Measurements from ENCODE around the gene ACOXL.

DNA sequence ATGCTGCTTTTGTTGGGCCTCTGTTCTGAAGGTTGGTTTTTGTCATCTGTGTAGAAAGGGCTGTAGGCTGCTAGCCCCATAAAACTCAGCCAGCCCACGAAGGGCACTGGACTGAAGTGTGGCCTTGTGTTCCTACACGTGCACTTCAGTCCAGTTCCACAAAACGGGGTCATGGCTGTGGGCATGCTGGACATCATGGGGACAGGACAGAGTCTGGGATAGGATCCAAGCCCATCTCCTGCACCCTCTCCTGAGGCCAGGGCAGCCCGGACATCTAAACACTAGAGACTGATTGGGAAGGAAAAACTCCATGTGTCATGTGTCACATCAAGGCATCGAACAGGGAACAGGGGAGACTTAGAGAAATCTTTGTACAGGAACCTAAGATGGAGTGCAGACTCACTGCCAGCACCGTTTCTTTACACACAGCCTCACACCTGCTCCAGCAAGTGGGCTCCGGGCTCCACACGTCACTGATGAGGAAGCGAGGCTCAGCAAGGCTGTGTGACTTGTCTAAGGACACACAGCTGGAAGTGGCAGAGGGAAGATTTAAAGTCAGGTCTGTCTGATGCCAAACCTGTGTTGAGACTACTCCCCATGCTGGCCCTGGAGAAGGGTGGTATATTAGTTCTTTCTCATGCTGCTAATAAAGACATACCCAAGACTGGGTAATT lies 313.5 kb downstream of the ACOXL start:
- TF ChIP-seq, protein P1, sequence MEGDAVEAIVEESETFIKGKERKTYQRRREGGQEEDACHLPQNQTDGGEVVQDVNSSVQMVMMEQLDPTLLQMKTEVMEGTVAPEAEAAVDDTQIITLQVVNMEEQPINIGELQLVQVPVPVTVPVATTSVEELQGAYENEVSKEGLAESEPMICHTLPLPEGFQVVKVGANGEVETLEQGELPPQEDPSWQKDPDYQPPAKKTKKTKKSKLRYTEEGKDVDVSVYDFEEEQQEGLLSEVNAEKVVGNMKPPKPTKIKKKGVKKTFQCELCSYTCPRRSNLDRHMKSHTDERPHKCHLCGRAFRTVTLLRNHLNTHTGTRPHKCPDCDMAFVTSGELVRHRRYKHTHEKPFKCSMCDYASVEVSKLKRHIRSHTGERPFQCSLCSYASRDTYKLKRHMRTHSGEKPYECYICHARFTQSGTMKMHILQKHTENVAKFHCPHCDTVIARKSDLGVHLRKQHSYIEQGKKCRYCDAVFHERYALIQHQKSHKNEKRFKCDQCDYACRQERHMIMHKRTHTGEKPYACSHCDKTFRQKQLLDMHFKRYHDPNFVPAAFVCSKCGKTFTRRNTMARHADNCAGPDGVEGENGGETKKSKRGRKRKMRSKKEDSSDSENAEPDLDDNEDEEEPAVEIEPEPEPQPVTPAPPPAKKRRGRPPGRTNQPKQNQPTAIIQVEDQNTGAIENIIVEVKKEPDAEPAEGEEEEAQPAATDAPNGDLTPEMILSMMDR (IDR thresholded peaks at IDR 0.05), result no peak
- TF ChIP-seq POLR2A (IDR thresholded peaks at IDR 0.05), result no peak
